Memory B cell (primary cell): ENCODE data around the gene GMDS.

Source experiments
- ATAC-seq: fragments of 150-1000 bp; cut with Tn5 transposase; 2 replicates; pipeline ENCODE4 v1.10.0; 2021; ENCODE audit warnings: low read depth, mild to moderate bottlenecking, moderate library complexity
- DNase-seq, 2 donors: peaks; one replicate each; pipeline ENCODE4 v3.0.0; 2022; ENCODE audit warnings: low spot score in 2 of 2
- H3K27ac Mint-ChIP-seq: one replicate; pipeline ENCODE4 v1.8.0; 2022; ENCODE audit warnings: mild to moderate bottlenecking, moderate library complexity, mixed read lengths
- H3K27me3 Mint-ChIP-seq: one replicate; pipeline ENCODE4 v1.8.0; 2022; ENCODE audit warnings: mixed read lengths
- H3K36me3 Mint-ChIP-seq: one replicate; pipeline ENCODE4 v1.8.0; 2022; ENCODE audit warnings: mild to moderate bottlenecking, mixed read lengths
- H3K4me1 Mint-ChIP-seq: one replicate; pipeline ENCODE4 v1.8.0; 2022; ENCODE audit warnings: mixed read lengths
- H3K4me3 Mint-ChIP-seq: one replicate; pipeline ENCODE4 v1.8.0; 2022; ENCODE audit warnings: mild to moderate bottlenecking, moderate library complexity, mixed read lengths
- H3K9me3 Mint-ChIP-seq: one replicate; pipeline ENCODE4 v1.8.0; 2022; ENCODE audit warnings: mixed read lengths

The GMDS gene

GRCh38 chr6:2186516-2186915 is 58.9 kb downstream of the GMDS start:
- no peaks in the 10 kb centered on the region for H3K9me3 Mint-ChIP-seq
- no peak overlapping the region for H3K4me3 Mint-ChIP-seq
- no peaks in the 10 kb centered on the region for H3K36me3 Mint-ChIP-seq
- H3K27me3 Mint-ChIP-seq: no peaks in the 10 kb centered on the region
- DNase-seq (no peak), ATAC-seq (no peak)
- H3K4me1 Mint-ChIP-seq: peaks cover 17% of the 10 kb centered on the region
- no peak overlapping the region for H3K27ac Mint-ChIP-seq

GRCh38 chr6:2185466-2185865 is 59.9 kb downstream of the GMDS start:
- no peak for ATAC-seq

GRCh38 chr6:2184700-2185455 is 60.5 kb downstream of the GMDS start:
- DNase-seq (no peak), ATAC-seq (no peak)
- Mint-ChIP-seq H3K4me3 (no peak overlapping the region), H3K27ac (no peak overlapping the region), H3K27me3 (no peaks in the 10 kb centered on the region), H3K4me1 (peaks cover 20% of the 10 kb centered on the region), H3K9me3 (no peaks in the 10 kb centered on the region), H3K36me3 (peaks cover 2% of the 10 kb centered on the region)

More at GRCh38 chr6:2185466-2185865, 59.9 kb downstream of the GMDS start:
- no peaks in the 10 kb centered on the region for H3K9me3 Mint-ChIP-seq
- H3K4me3 Mint-ChIP-seq: no peak overlapping the region
- no peaks in the 10 kb centered on the region for H3K27me3 Mint-ChIP-seq
- no peak for DNase-seq
- no peak overlapping the region for H3K27ac Mint-ChIP-seq
- H3K4me1 Mint-ChIP-seq: peaks cover 20% of the 10 kb centered on the region
- peaks cover 2% of the 10 kb centered on the region for H3K36me3 Mint-ChIP-seq

GRCh38 chr6:2183752-2184151 is 61.7 kb downstream of the GMDS start:
- no peaks in the 10 kb centered on the region for H3K27me3 Mint-ChIP-seq
- no peak overlapping the region for H3K27ac Mint-ChIP-seq
- H3K9me3 Mint-ChIP-seq: no peaks in the 10 kb centered on the region
- DNase-seq: no peak
- ATAC-seq: no peak
- no peak overlapping the region for H3K4me3 Mint-ChIP-seq
- peaks cover 15% of the 10 kb centered on the region for H3K4me1 Mint-ChIP-seq
- peaks cover 2% of the 10 kb centered on the region for H3K36me3 Mint-ChIP-seq

- Mint-ChIP-seq H3K9me3 (no peaks in the 10 kb centered on the region), H3K36me3 (peaks cover 2% of the 10 kb centered on the region), H3K27me3 (no peaks in the 10 kb centered on the region), H3K4me1 (peaks cover 13% of the 10 kb centered on the region), H3K4me3 (no peak overlapping the region), H3K27ac (no peak overlapping the region)
- ATAC-seq (no peak), DNase-seq (no peak)
Observed at GRCh38 chr6:2183246-2183645, 62.2 kb downstream of the GMDS start.

GRCh38 chr6:2182251-2182650 is 63.2 kb downstream of the GMDS start:
- H3K9me3 Mint-ChIP-seq: peaks cover 5% of the 10 kb centered on the region
- no peaks in the 10 kb centered on the region for H3K27me3 Mint-ChIP-seq
- no peak for DNase-seq
- no peak for ATAC-seq
- H3K27ac Mint-ChIP-seq: no peak overlapping the region
- no peak overlapping the region for H3K4me3 Mint-ChIP-seq
- peaks cover 13% of the 10 kb centered on the region for H3K4me1 Mint-ChIP-seq
- peaks cover 10% of the 10 kb centered on the region for H3K36me3 Mint-ChIP-seq

- Mint-ChIP-seq H3K36me3 (peaks cover 13% of the 10 kb centered on the region), H3K27me3 (no peaks in the 10 kb centered on the region), H3K27ac (no peak overlapping the region), H3K4me1 (peaks cover 13% of the 10 kb centered on the region), H3K9me3 (peaks cover 5% of the 10 kb centered on the region), H3K4me3 (no peak overlapping the region)
- no peak for DNase-seq
- no peak for ATAC-seq
Observed at GRCh38 chr6:2181567-2181966, 63.8 kb downstream of the GMDS start.

- H3K27ac Mint-ChIP-seq: no peak overlapping the region
- peaks cover 17% of the 10 kb centered on the region for H3K4me1 Mint-ChIP-seq
- ATAC-seq: no peak
- peaks cover 5% of the 10 kb centered on the region for H3K9me3 Mint-ChIP-seq
- no peaks in the 10 kb centered on the region for H3K27me3 Mint-ChIP-seq
- peaks cover 13% of the 10 kb centered on the region for H3K36me3 Mint-ChIP-seq
- DNase-seq: no peak
- H3K4me3 Mint-ChIP-seq: no peak overlapping the region
Observed at GRCh38 chr6:2179950-2180349, 65.5 kb downstream of the GMDS start.

GRCh38 chr6:2179241-2179640 is 66.2 kb downstream of the GMDS start:
- Mint-ChIP-seq H3K27me3 (no peaks in the 10 kb centered on the region), H3K4me3 (no peak overlapping the region), H3K9me3 (peaks cover 5% of the 10 kb centered on the region), H3K4me1 (peaks cover 15% of the 10 kb centered on the region), H3K36me3 (peaks cover 13% of the 10 kb centered on the region), H3K27ac (no peak overlapping the region)
- no peak for ATAC-seq
- DNase-seq: no peak

- DNase-seq (no peak), ATAC-seq (no peak)
- Mint-ChIP-seq H3K9me3 (peaks cover 5% of the 10 kb centered on the region), H3K27me3 (no peaks in the 10 kb centered on the region), H3K36me3 (peaks cover 13% of the 10 kb centered on the region), H3K27ac (no peak overlapping the region), H3K4me3 (no peak overlapping the region), H3K4me1 (peaks cover 15% of the 10 kb centered on the region)
Observed at GRCh38 chr6:2178125-2178524, 67.3 kb downstream of the GMDS start.

- no peak overlapping the region for H3K4me3 Mint-ChIP-seq
- ATAC-seq (no peak), DNase-seq (no peak)
- peaks cover 5% of the 10 kb centered on the region for H3K9me3 Mint-ChIP-seq
- H3K27ac Mint-ChIP-seq: no peak overlapping the region
- peaks cover 10% of the 10 kb centered on the region for H3K36me3 Mint-ChIP-seq
- H3K27me3 Mint-ChIP-seq: no peaks in the 10 kb centered on the region
- peaks cover 11% of the 10 kb centered on the region for H3K4me1 Mint-ChIP-seq
Observed at GRCh38 chr6:2175825-2176224, 69.6 kb downstream of the GMDS start.

- H3K27me3 Mint-ChIP-seq: no peaks in the 10 kb centered on the region
- H3K4me1 Mint-ChIP-seq: peaks cover 11% of the 10 kb centered on the region
- no peak overlapping the region for H3K27ac Mint-ChIP-seq
- no peak for ATAC-seq
- peaks cover 5% of the 10 kb centered on the region for H3K9me3 Mint-ChIP-seq
- peaks cover 10% of the 10 kb centered on the region for H3K36me3 Mint-ChIP-seq
- H3K4me3 Mint-ChIP-seq: no peak overlapping the region
- no peak for DNase-seq
Observed at GRCh38 chr6:2173203-2173961, 72.0 kb downstream of the GMDS start.

- no peaks in the 10 kb centered on the region for H3K27me3 Mint-ChIP-seq
- H3K36me3 Mint-ChIP-seq: peaks cover 2% of the 10 kb centered on the region
- H3K4me1 Mint-ChIP-seq: peaks cover 13% of the 10 kb centered on the region
- no peak overlapping the region for H3K4me3 Mint-ChIP-seq
- H3K9me3 Mint-ChIP-seq: no peaks in the 10 kb centered on the region
- ATAC-seq (no peak), DNase-seq (no peak)
- H3K27ac Mint-ChIP-seq: no peak overlapping the region
Observed at GRCh38 chr6:2171728-2172127, 73.7 kb downstream of the GMDS start.

GRCh38 chr6:2168480-2168879 is 76.9 kb downstream of the GMDS start:
- DNase-seq (no peak), ATAC-seq (no peak)
- no peaks in the 10 kb centered on the region for H3K27me3 Mint-ChIP-seq
- H3K4me1 Mint-ChIP-seq: peaks cover 11% of the 10 kb centered on the region
- peaks cover 5% of the 10 kb centered on the region for H3K9me3 Mint-ChIP-seq
- H3K27ac Mint-ChIP-seq: no peak overlapping the region
- H3K36me3 Mint-ChIP-seq: peaks cover 8% of the 10 kb centered on the region
- H3K4me3 Mint-ChIP-seq: no peak overlapping the region
